ENCODE data around the gene GDI2. TPM values are rescaled to one million over a fixed set of nuclear protein-coding genes. Genes with fewer than 3 reads are reported as not detected.

The GDI2 gene
- total RNA-seq, 6 experiments from 2014 or later: 116 to 228 (median 128) TPM

DNA sequence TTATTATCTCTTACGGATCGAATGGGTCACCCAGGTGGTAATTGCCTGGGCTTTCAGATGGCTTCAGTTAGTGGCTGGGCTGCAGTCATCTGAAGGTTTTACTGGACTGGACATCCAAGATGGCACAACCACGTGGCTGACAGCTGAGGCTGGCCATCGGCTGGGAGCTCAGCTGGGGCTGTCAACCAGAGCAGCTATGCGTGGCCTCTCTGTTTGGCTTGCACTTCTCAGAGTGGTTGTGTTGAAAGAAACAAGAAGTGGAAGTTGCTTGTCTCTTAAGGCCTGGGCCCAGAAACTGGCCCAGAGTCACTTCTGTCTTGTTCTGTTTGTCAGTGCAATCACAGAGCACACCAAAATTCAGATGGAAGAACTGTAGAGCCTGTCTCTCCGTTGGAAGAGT lies 5.7 kb upstream of the GDI2 start:
- 80% methylated on average over 6 of the region's 6 CpGs for WGBS (ENCODE audit: insufficient coverage, low coverage, low lambda C conversion rate, missing lambda C conversion rate)
- DNase-seq (peak in 1 of 3 donors; percentile 30), ATAC-seq (peak; percentile 29 to 67 (median 45))
- no peak overlapping the region for H3K27ac ChIP-seq
- no peaks in the 10 kb centered on the region for H3K9me3 ChIP-seq
- TF ChIP-seq POLR2A (IDR thresholded peaks at IDR 0.05): no peak
- TF ChIP-seq, protein P1, sequence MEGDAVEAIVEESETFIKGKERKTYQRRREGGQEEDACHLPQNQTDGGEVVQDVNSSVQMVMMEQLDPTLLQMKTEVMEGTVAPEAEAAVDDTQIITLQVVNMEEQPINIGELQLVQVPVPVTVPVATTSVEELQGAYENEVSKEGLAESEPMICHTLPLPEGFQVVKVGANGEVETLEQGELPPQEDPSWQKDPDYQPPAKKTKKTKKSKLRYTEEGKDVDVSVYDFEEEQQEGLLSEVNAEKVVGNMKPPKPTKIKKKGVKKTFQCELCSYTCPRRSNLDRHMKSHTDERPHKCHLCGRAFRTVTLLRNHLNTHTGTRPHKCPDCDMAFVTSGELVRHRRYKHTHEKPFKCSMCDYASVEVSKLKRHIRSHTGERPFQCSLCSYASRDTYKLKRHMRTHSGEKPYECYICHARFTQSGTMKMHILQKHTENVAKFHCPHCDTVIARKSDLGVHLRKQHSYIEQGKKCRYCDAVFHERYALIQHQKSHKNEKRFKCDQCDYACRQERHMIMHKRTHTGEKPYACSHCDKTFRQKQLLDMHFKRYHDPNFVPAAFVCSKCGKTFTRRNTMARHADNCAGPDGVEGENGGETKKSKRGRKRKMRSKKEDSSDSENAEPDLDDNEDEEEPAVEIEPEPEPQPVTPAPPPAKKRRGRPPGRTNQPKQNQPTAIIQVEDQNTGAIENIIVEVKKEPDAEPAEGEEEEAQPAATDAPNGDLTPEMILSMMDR (IDR thresholded peaks at IDR 0.05): no peak
- H3K4me1 ChIP-seq: peaks cover 0 to 6% (median 0%) of the 10 kb centered on the region in 4 donors
- H3K27me3 ChIP-seq: no peaks in the 10 kb centered on the region
- H3K36me3 ChIP-seq: no peaks in the 10 kb centered on the region
- H3K4me3 ChIP-seq: no peak overlapping the region
- intact Hi-C loops (cut with DNase I): no loop called here

DNA sequence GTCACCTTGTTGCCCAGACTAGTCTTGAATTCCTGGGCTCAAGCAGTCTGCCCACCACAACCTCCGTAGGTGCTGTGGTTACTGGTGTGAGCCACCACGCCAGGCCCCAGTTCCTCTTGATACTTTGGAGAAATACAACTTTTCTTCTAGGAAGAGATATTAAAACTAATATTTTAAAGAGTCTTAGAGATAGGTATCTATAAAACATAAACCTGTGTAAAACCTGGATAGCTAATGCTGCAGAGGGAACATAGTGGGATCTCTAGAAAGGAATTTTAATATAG lies 4.8 kb upstream of the GDI2 start:
- Histone ChIP-seq H3K4me3 (no peak overlapping the region), H3K27me3 (no peaks in the 10 kb centered on the region), H3K36me3 (no peaks in the 10 kb centered on the region), H3K9me3 (no peaks in the 10 kb centered on the region), H3K4me1 (peaks cover 0 to 6% (median 0%) of the 10 kb centered on the region in 4 donors), H3K27ac (no peak overlapping the region)
- WGBS (ENCODE audit: insufficient coverage, low coverage, low lambda C conversion rate, missing lambda C conversion rate): 81% methylated on average over 2 of the region's 2 CpGs
- DNase-seq (no peak), ATAC-seq (no peak)
- intact Hi-C loops (cut with DNase I): no loop called here
- no peak for TF ChIP-seq POLR2A (IDR thresholded peaks at IDR 0.05)
- TF ChIP-seq, protein P1 (IDR thresholded peaks at IDR 0.05): no peak

DNA sequence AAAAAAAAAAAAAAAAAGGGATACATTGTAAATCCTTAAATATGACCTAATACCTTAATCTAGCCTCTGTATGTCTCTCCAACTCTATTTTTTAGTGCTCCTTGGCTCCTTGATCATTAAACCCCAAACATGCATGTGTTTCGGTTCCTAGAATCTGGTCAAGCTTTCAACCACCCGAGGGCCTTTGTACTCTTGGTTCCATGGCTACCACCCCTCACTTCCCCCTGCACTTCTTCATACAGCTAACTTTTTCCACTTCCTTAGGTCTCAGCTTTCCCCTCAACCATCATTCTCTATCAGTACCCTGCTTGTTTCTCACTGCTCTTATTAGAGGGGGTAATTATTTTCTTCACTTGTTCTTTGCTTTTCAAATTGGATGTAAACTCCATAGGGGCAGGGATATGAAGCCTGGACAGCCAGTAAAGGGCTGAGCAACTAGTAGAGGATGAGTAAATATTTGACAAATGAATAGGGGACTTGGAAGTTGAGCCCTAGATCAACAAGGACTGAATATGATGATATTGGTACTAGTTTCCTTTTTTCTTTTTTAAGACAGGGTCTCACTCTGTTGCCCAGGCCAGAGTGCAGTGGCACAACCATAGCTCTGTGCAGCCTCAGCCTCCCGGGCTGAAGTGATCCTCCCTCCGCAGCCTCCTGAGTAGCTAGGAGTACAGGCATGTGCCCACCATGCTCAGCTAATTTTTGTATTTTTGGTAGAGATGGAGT lies 4.3 kb upstream of the GDI2 start:
- no peak for TF ChIP-seq POLR2A (IDR thresholded peaks at IDR 0.05)
- Histone ChIP-seq H3K27me3 (no peaks in the 10 kb centered on the region), H3K27ac (no peak overlapping the region), H3K4me1 (peaks cover 0 to 6% (median 0%) of the 10 kb centered on the region in 4 donors), H3K36me3 (no peaks in the 10 kb centered on the region), H3K4me3 (no peak overlapping the region), H3K9me3 (no peaks in the 10 kb centered on the region)
- intact Hi-C loops (cut with DNase I): no loop called here
- DNase-seq: no peak
- WGBS (ENCODE audit: insufficient coverage, low coverage, low lambda C conversion rate, missing lambda C conversion rate): 84% methylated on average over 4 of the region's 4 CpGs
- no peak for ATAC-seq

DNA sequence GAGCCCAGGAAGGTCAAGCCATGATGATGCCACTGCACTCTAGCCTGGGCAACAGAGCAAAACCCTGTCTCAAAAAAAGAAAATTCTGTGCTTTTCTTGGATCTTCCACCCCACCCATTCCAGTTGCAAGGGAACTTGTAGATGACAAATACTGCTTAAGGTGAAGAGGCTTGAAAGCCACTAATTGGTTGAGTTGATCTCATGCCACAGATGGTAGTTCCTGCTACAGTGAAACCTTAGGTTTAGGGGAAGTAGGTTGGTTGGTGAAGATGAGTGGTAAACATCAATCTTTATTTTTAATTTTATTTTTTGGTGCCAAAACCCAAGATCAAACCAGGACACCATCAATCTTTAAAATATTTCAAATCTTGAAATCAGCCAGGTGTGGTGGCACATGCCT lies 2.9 kb upstream of the GDI2 start:
- Histone ChIP-seq H3K36me3 (no peaks in the 10 kb centered on the region), H3K4me1 (peaks cover 0 to 17% (median 0%) of the 10 kb centered on the region in 4 donors), H3K27ac (no peak overlapping the region), H3K27me3 (no peaks in the 10 kb centered on the region), H3K4me3 (no peak overlapping the region), H3K9me3 (no peaks in the 10 kb centered on the region)
- no peak for TF ChIP-seq POLR2A (IDR thresholded peaks at IDR 0.05)
- TF ChIP-seq, protein P1 (IDR thresholded peaks at IDR 0.05): no peak
- DNase-seq (no peak), ATAC-seq (no peak)
- intact Hi-C loops (cut with DNase I): no loop called here

DNA sequence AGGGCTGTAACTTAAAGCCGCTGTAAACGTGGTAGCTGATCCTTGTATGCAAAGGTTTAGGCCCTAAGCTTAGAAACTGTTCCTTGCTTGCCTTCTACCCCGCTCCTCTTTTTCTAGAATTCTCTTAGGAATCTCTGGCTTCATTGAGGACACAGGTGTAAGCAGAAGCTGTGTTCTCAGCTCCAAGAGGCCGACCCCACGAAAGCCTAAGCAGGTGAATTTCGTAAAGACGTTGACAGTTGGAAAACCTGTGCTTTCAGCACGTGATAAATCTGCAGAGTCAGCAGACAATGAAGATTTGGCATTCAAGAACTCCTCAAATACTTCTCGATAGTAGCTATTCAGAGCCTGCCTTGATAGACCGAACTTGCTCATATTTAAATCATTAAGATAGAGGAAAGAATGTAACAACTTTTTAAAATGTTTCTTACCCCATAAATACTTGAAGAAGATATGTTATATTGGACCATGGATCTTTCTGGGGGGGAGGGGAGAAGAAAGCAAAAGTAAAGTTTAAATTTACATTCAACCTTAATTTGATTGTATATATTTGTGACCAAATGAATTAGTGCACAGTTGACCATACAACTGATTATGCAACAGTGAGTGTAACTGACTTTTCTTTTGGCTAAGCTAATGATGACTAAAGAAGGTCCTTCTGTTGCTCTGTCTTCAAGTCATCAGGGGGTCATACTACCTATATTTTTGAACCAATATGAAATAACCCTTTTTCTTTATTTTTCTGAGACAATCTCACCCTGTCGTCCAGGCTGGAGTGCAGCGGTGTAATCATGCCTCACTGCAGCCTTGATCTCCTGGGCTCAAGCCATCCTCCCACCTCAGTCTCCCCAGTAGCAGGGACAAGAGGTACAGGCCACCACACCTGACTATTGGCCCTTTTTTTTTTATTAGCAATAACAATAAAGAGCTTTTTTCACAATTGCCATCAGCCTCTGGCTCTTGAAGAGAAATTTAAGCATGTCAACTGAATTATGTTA lies 1.2 kb upstream of the GDI2 start:
- no peaks in the 10 kb centered on the region for H3K36me3 ChIP-seq
- TF ChIP-seq, protein P1 (IDR thresholded peaks at IDR 0.05): no peak
- TF ChIP-seq POLR2A (IDR thresholded peaks at IDR 0.05): no peak
- DNase-seq: no peak
- H3K4me3 ChIP-seq: peak overlapping the region; percentile 61 to 99 (median 69)
- H3K9me3 ChIP-seq: no peaks in the 10 kb centered on the region
- WGBS (ENCODE audit: insufficient coverage, low coverage, low lambda C conversion rate, missing lambda C conversion rate): 22% methylated on average over 11 of the region's 12 CpGs
- peaks cover 0 to 35% (median 3%) of the 10 kb centered on the region in 4 donors for H3K4me1 ChIP-seq
- H3K27me3 ChIP-seq: no peaks in the 10 kb centered on the region
- intact Hi-C loops (cut with DNase I): no loop called here
- no peak for ATAC-seq
- peak overlapping the region; percentile 89 to 97 (median 94) for H3K27ac ChIP-seq

Data from right lobe of liver (tissue), 6 donors.